AG08396 (cell line): Measurements from ENCODE around the gene MYO7B.
"Not testable (repeated sequence)": the region's sequence is repeated elsewhere in the genome, so short reads cannot be mapped to it uniquely, and the experiment has no call there.

Experiments used
- DNase-seq: peaks from one replicate; pipeline ENCODE4 v3.0.0; 2012; ENCODE audit warnings: low spot score, mixed read lengths

Gene MYO7B

DNA sequence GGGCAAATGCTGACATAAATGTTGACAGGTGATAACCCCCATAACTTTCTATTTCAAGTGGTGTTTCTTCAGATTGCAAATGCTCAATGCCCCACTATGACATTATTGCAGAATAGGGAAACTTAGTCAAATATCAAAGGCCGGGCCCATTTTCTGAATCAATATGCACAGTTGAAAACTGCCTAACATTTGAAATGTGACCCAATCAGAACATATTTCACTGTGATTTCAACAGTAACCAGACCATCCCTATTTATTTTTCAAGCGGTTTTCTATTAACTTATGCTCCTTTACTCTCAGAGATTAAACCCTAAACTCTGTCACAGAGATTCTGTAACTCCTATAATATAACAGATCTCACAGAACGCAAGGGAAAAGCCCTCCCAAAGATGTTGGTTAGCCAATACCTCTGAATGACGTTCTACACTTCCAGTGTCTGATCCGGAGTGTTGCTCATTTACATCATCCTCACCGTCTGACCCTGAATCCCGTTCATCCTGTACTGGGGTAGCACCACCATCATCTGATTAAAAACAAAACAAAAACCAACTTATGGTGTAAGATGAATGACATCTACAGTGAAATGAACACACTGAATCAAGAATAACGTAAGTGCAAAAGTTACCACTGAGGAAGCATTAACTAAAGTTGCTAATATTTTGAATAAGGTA is 12.1 kb upstream of the MYO7B start:
- no peak for DNase-seq

GRCh38 chr2:127524198-127524834 is 11.2 kb upstream of the MYO7B start:
- DNase-seq: not testable (repeated sequence)

- peak; percentile 50 for DNase-seq
Measured at GRCh38 chr2:127525691-127526131, 9.8 kb upstream of the MYO7B start.

- DNase-seq: peak; percentile 95
Measured at GRCh38 chr2:127526132-127527000, 9.1 kb upstream of the MYO7B start, which contains the start of gene IWS1. Gene IWS1 (minus strand): TSS chr2:127526489. CDS start chr2:127526208, 281 bp downstream.

- DNase-seq: no peak
Measured at GRCh38 chr2:127527001-127527804, 8.3 kb upstream of the MYO7B start.

DNA sequence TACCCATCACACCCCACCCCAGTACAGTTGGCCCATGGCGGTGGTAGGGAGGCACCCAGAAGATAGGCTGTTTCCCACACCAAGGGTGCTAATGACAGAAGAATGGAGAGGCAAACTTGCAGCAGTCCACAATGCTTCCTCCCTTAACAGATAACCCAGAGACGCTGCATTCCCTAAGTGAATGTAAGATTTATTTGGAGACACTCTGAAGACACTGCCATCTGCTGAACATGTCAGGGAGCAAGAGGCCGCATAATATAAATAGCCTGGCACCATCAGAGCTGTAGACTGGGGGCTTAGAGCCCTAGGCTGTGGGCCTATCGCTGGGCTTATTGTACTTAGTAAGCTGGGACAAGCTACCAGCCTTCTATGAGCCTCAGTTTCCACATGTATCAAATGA is 7.0 kb upstream of the MYO7B start:
- no peak for DNase-seq

DNA sequence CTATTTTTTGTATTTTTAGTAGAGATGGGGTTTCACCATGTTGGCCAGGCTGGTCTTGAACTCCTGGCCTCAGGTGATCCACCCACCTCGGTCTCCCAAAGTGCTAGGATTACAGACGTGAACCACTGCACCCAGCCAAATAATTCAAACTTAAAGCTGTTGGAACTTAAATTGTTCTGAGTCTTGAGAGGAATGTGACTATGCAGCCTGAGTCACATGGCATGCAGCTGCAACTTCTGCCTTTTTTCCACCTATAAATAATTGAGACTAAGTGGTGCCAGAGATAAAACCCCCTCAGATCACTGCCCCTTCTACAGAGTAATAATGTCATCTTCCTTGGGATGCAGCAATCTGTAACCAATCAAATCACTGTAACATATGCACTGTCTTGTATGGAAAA is 6.1 kb upstream of the MYO7B start:
- not testable (repeated sequence) for DNase-seq

DNA sequence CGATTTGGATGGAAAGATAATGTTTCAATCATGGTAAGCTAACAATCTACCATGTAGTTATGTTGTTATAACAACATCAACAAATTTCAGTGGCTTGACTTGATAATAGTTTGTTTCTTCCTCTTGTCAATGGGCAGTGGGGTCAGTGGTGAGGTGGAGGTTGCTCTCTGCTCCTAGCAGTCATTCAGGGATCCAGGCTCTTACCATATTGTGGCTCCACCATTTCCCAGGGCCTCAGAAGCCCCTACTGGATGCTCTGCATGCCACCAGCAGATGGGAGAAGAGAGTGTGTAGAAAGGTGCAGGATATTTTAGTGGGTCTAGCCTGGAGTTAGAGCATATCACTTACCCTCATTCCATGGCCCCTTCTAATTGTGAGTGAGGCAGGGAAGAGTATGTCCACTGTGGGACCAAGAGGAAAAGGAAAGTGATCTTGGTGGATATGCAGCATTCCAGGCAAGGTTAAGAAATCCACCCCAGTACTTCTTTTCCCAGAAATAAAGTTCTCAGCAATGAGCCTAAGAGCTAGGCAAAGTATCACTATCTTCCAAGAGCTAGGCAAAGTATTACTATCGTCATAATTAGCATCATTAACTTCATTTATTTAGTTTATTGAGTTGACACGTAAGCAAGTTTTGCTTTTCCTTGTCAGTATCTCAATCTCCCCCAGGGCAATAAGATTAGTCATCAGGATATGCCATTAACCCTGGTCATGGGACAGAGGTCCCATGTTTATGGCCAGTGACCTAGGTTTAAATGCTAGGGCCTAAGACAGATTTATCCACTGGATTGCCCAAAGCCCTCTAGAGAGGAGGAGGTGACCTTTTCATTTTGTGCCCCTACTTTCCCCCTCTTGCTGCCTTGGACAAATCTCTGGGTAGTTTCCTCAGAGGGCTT is 5.0 kb upstream of the MYO7B start:
- no peak for DNase-seq

DNA sequence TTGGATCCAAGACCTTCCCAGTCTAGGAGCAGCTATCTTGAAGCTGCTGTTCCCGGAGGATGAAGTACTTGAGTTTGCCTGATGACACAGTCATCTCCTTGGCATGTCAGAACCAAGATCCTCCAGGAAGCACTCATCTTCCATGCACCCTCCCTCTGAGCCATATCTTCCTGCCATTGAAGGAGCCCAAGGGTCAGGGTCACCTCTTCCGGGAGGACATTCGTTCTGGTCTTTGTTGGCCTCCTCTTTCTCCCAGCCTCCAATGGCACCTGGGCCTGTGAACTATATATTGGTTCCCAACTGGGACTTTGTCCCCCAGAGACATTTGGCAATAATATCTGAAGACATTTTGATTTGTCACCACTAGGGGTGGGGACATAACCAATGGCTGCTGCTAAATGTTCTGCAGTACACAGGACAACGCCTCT is 4.2 kb upstream of the MYO7B start:
- DNase-seq: no peak

GRCh38 chr2:127532296-127532695 is 3.2 kb upstream of the MYO7B start:
- DNase-seq: no peak

DNA sequence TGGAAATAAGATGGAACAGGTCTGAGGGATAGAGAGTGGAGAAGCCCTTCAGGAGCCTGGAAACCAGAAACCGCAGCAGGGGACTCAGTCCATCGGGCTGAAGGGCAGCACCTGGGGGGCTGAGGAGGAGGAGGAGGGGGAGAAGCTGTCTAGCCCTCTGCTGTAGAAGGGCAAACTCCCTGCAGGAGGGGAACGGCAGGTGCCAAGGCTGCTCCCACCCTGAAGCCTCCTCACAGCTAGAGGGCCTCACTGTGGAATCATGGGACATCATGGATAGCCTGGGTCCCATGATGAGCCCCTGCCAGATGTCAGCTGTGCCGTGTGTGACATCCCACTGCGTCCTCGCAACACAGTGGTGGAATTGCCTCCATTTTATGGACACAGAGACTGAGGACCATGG is 435 bp downstream of the MYO7B start:
- no peak for DNase-seq

GRCh38 chr2:127536707-127537541 is 1.4 kb downstream of the MYO7B start:
- no peak for DNase-seq

GRCh38 chr2:127537644-127538043 is 2.2 kb downstream of the MYO7B start:
- no peak for DNase-seq

DNA sequence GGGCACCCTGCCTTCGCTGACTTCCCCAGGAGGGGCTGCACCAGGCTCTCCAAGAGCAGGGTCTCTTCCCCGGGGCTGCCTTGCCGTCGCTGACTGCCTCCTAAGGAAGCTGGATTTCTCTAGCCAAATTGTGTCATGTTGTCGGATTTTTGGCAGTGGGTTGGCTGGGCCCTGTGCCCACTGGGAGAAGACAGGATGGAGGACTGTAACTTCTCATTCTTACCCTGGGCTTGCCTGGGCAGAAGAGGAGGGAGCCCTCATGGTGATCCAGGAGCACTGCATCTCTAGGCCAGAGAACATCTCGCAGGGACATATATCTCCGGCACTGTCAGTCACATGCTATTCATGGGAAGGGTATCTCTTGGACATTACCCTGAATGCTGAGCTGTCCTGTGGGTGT is 6.3 kb downstream of the MYO7B start:
- no peak for DNase-seq

DNA sequence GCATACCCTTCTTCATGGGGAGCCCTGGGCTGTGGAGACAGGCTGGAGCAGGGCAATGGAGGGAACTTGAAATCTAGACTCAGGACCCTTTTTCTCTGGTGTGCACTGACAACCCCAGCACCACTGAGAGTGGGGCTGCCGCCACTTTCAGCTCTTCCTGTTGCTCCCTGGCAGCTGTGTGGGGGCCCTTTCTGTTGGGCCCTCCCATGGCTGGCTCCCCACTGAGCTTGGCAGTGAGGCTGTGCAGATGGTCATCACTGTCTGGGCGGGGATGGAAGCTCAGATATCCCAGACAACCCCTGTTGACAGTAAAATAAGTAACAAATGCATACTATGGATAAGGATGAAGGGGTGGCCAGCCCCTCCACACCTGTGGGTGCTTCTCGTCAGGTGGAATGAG is 6.7 kb downstream of the MYO7B start:
- no peak for DNase-seq

- not testable (repeated sequence) for DNase-seq
Measured at GRCh38 chr2:127543013-127543501, 7.6 kb downstream of the MYO7B start.

- DNase-seq: no peak
Measured at GRCh38 chr2:127545189-127545588, 9.7 kb downstream of the MYO7B start.

- DNase-seq: no peak
Measured at GRCh38 chr2:127545796-127546195, 10.3 kb downstream of the MYO7B start.

GRCh38 chr2:127546797-127547196 is 11.3 kb downstream of the MYO7B start:
- no peak for DNase-seq
